Mesendoderm (in vitro differentiated cells): ENCODE data around the gene ELOB.

Experiments used
- DNase-seq: peaks from one replicate; pipeline ENCODE4 v3.0.0; 2013
- H2AK5ac ChIP-seq: 2 replicates; pipeline ENCODE4 v1.6.1; 2013; ENCODE audit warnings: low read length, inconsistent platforms
- H2BK120ac ChIP-seq: 2 replicates; pipeline ENCODE4 v1.6.1; 2013; ENCODE audit warnings: low read depth, mild to moderate bottlenecking, low read length, moderate library complexity, mixed read lengths
- H2BK15ac ChIP-seq: replicated peaks from 2 replicates; pipeline ENCODE4 v1.6.1; 2013; ENCODE audit warnings: low read depth, mild to moderate bottlenecking, moderate library complexity
- H2BK5ac ChIP-seq: 2 replicates; pipeline ENCODE4 v1.6.1; 2013; ENCODE audit warnings: low read length, inconsistent platforms
- H3K18ac ChIP-seq: 2 replicates; pipeline ENCODE4 v1.6.1; 2013; ENCODE audit warnings: mild to moderate bottlenecking, low read length, mixed read lengths
- H3K23ac ChIP-seq: one replicate; pipeline ENCODE4 v1.6.1; 2013; ENCODE audit warnings: low read length
- H3K27ac ChIP-seq: 2 replicates; pipeline ENCODE4 v1.5.1; 2013; ENCODE audit warnings: low read depth, mild to moderate bottlenecking, inconsistent platforms, low read length, moderate library complexity
- H3K27me3 ChIP-seq: 2 replicates; pipeline ENCODE4 v1.6.1; 2013; ENCODE audit warnings: low read length, control low read depth, mild to moderate bottlenecking, inconsistent platforms; ENCODE audit not compliant: insufficient read depth, poor library complexity
- H3K36me3 ChIP-seq: 2 replicates; pipeline ENCODE4 v1.6.1; 2013; ENCODE audit warnings: low read length, inconsistent platforms; ENCODE audit not compliant: control insufficient read depth, insufficient read depth
- H3K4ac ChIP-seq: one replicate; pipeline ENCODE4 v1.6.1; 2013; ENCODE audit warnings: low read depth, mild to moderate bottlenecking, low read length, moderate library complexity
- H3K4me1 ChIP-seq: 2 replicates; pipeline ENCODE4 v1.6.1; 2013; ENCODE audit warnings: low read depth, low read length, inconsistent platforms; ENCODE audit not compliant: control insufficient read depth
- H3K4me2 ChIP-seq: 2 replicates; pipeline ENCODE4 v1.6.1; 2013; ENCODE audit warnings: low read length
- H3K4me3 ChIP-seq: 2 replicates; pipeline ENCODE4 v1.5.1; 2013; ENCODE audit warnings: mild to moderate bottlenecking, low read length
- H3K56ac ChIP-seq: one replicate; pipeline ENCODE4 v1.6.1; 2013; ENCODE audit warnings: low read length
- H3K79me1 ChIP-seq: 2 replicates; pipeline ENCODE4 v1.6.1; 2013; ENCODE audit warnings: low read length, inconsistent platforms
- H3K79me2 ChIP-seq: 2 replicates; pipeline ENCODE4 v1.6.1; 2013; ENCODE audit warnings: mild to moderate bottlenecking, low read length; ENCODE audit not compliant: control insufficient read depth, insufficient read depth
- H3K9ac ChIP-seq: 2 replicates; pipeline ENCODE4 v1.6.1; 2013; ENCODE audit warnings: low read length, inconsistent platforms
- H4K5ac ChIP-seq: one replicate; pipeline ENCODE4 v1.6.1; 2013; ENCODE audit warnings: low read length
- H4K8ac ChIP-seq: one replicate; pipeline ENCODE4 v1.6.1; 2013; ENCODE audit warnings: low read depth, mild to moderate bottlenecking, control low read depth, low read length, moderate library complexity
- WGBS: extraction: QIAGEN DNeasy Blood & Tissue Kit; methylation state at CpG from one replicate; pipeline ENCODE4 v1.1.7; 2013; ENCODE audit warnings: low lambda C conversion rate, missing lambda C conversion rate; ENCODE audit not compliant: insufficient coverage; ENCODE audit errors: extremely low coverage; 5-methylcytosine and 5-hydroxymethylcytosine counted together

The ELOB gene

DNA sequence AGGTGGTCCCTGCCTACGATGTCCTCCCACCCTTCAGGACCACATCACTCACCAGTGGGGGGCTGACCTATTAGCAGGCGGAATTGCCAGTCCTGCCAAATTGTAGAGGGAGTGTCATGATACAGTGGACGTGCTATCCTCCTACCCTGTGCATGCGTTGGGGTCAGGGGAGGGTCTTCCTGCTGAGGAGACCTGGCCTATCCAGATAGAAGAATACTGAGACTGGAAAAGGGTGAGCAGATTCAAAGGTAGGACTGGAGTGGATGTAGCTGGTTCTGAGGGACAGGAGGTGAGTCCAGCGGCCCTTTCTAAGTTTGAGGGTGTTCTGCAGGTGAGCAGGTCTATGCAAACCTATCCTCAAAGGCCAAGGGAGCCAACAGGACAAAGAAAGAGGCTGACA is 29.2 kb upstream of the ELOB start:
- no peak overlapping the region for H2BK120ac ChIP-seq

DNA sequence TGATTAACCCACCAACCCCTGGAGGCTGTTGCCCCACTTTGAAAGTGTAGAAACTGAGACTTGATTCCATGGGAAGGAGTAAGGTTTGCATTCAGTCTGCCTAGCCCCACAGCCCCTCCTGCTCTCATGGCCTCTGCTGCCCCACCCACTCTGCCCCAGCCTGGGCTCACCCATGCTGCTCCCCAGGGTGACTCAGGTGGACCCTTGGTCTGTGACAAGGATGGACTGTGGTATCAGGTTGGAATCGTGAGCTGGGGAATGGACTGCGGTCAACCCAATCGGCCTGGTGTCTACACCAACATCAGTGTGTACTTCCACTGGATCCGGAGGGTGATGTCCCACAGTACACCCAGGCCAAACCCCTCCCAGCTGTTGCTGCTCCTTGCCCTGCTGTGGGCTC is 27.6 kb upstream of the ELOB start:
- Histone ChIP-seq H2BK5ac (no peak overlapping the region), H3K18ac (no peak overlapping the region), H3K23ac (no peak overlapping the region), H4K8ac (no peak overlapping the region), H3K4me1 (no peaks in the 10 kb centered on the region), H3K79me1 (no peaks in the 10 kb centered on the region), H4K5ac (no peak overlapping the region), H3K4ac (no peak overlapping the region), H2AK5ac (no peak overlapping the region), H3K79me2 (no peaks in the 10 kb centered on the region), H3K9ac (no peak overlapping the region), H3K56ac (no peak overlapping the region), H3K4me2 (no peak overlapping the region), H3K27me3 (no peaks in the 10 kb centered on the region), H2BK120ac (no peak overlapping the region), H3K4me3 (no peak overlapping the region), H3K27ac (no peak overlapping the region), H3K36me3 (no peaks in the 10 kb centered on the region), H2BK15ac (no peak overlapping the region)
- no peak for DNase-seq
- WGBS = no CpG with 5 or more reads among the region's 4 CpGs

More for the DNA sequence above, 29.2 kb upstream of the ELOB start:
- no peak overlapping the region for H4K8ac ChIP-seq
- no peak overlapping the region for H3K4ac ChIP-seq
- no peak overlapping the region for H2BK5ac ChIP-seq
- no peak overlapping the region for H3K56ac ChIP-seq
- H3K18ac ChIP-seq = no peak overlapping the region
- WGBS = no CpG with 5 or more reads among the region's 5 CpGs
- no peak overlapping the region for H3K27ac ChIP-seq
- H3K9ac ChIP-seq = no peak overlapping the region
- H3K4me3 ChIP-seq = no peak overlapping the region
- no peaks in the 10 kb centered on the region for H3K36me3 ChIP-seq
- H3K27me3 ChIP-seq = no peaks in the 10 kb centered on the region
- no peaks in the 10 kb centered on the region for H3K79me2 ChIP-seq
- no peak overlapping the region for H2AK5ac ChIP-seq
- no peak for DNase-seq
- no peaks in the 10 kb centered on the region for H3K79me1 ChIP-seq
- H4K5ac ChIP-seq = no peak overlapping the region
- H3K4me1 ChIP-seq = no peaks in the 10 kb centered on the region
- H3K23ac ChIP-seq = no peak overlapping the region
- H2BK15ac ChIP-seq = no peak overlapping the region
- no peak overlapping the region for H3K4me2 ChIP-seq

DNA sequence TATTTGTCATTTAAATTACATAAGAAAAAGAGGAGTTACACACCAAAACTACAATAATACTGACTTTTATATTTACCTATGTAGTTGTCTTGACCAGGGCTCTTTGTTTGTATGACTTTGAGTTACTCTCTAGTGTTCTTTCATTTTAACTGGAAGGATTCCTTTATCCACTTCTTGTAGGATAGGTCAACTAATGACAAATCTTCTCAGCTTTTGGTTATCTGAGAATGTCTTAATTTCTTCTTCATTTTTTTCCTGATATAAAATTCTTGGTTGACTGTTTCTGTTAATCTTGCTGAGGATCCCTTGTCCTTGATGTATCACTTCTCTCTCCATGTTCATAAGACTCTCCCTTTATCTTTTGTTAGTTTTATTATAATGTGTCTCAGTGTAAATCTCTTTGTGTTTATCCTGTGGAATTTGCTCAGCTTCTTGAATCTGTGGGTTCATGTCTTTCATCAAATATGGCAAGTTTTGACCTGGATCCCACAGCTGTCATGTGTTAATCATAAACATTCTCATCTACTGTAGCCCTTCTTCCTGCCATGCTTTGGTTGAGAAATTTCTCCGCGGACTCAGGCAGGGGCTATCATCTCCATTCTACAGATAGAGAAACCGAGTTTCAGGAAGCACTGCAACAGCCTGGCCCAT is 26.6 kb upstream of the ELOB start:
- no peak overlapping the region for H3K4ac ChIP-seq
- H3K36me3 ChIP-seq = no peaks in the 10 kb centered on the region
- no peak overlapping the region for H2BK5ac ChIP-seq
- H3K4me3 ChIP-seq = no peak overlapping the region
- H4K8ac ChIP-seq = no peak overlapping the region
- H3K79me1 ChIP-seq = no peaks in the 10 kb centered on the region
- no peaks in the 10 kb centered on the region for H3K4me1 ChIP-seq
- no peak overlapping the region for H2BK120ac ChIP-seq
- no peaks in the 10 kb centered on the region for H3K27me3 ChIP-seq
- no peak overlapping the region for H2AK5ac ChIP-seq
- no peak overlapping the region for H3K27ac ChIP-seq
- no peaks in the 10 kb centered on the region for H3K79me2 ChIP-seq
- H3K23ac ChIP-seq = no peak overlapping the region
- no peak overlapping the region for H3K18ac ChIP-seq
- H3K9ac ChIP-seq = no peak overlapping the region
- no peak overlapping the region for H3K56ac ChIP-seq
- no peak overlapping the region for H2BK15ac ChIP-seq
- no peak overlapping the region for H3K4me2 ChIP-seq
- WGBS = no CpG with 5 or more reads among the region's 3 CpGs
- no peak overlapping the region for H4K5ac ChIP-seq
- DNase-seq = no peak

DNA sequence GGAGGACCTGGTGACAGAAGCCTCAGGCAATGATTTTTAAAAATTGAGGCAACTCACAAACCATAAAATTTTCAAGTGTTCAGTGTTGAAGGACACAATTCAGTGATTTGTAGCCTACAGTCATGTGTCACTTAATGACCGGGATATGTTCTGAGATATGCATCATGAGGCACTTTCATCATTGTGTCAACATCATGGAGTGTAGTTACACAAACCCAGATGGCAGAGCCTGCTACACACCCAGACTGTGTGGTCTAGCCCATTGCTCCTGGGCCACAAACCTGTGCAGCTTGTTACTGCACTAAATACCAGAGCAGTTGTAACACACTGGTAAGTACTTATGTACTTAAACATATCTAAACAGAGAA is 22.8 kb upstream of the ELOB start:
- Histone ChIP-seq H4K5ac (no peak overlapping the region), H3K79me2 (no peaks in the 10 kb centered on the region), H3K27ac (no peak overlapping the region), H2AK5ac (no peak overlapping the region), H3K36me3 (no peaks in the 10 kb centered on the region), H3K56ac (no peak overlapping the region), H2BK15ac (no peak overlapping the region), H3K4me1 (no peaks in the 10 kb centered on the region), H3K79me1 (no peaks in the 10 kb centered on the region), H2BK5ac (no peak overlapping the region), H2BK120ac (no peak overlapping the region), H3K23ac (no peak overlapping the region), H3K4ac (no peak overlapping the region), H3K4me2 (no peak overlapping the region), H3K18ac (no peak overlapping the region), H3K4me3 (no peak overlapping the region), H4K8ac (no peak overlapping the region), H3K27me3 (no peaks in the 10 kb centered on the region), H3K9ac (no peak overlapping the region)
- WGBS = no CpG with 5 or more reads among the region's 1 CpG
- no peak for DNase-seq

DNA sequence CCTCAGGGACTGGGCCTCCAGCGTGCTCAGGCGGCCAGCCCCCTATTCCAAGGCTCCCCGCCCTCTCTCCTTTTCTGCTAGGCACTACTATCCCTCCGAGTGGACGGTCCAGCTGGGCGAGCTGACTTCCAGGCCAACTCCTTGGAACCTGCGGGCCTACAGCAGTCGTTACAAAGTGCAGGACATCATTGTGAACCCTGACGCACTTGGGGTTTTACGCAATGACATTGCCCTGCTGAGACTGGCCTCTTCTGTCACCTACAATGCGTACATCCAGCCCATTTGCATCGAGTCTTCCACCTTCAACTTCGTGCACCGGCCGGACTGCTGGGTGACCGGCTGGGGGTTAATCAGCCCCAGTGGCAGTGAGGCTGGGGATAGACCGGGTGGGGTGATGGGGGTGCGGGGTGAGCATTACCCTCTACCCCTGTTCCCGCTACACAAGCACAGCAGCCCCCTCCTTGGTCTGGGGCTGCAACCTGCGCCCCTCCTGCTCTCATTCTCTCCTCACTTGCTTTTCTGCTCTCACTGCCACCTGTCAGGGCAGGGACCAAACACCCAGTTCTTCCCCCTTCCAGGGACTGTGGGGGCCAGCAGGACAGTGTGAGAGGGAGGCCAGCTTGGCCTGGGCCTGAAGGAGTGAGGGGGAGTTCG is 22.3 kb upstream of the ELOB start:
- no peak overlapping the region for H2BK120ac ChIP-seq
- no peak overlapping the region for H3K56ac ChIP-seq
- H3K79me1 ChIP-seq = no peaks in the 10 kb centered on the region
- no peak overlapping the region for H3K4ac ChIP-seq
- no peaks in the 10 kb centered on the region for H3K27me3 ChIP-seq
- no peak overlapping the region for H3K4me3 ChIP-seq
- no peaks in the 10 kb centered on the region for H3K4me1 ChIP-seq
- no peak overlapping the region for H3K23ac ChIP-seq
- no peaks in the 10 kb centered on the region for H3K36me3 ChIP-seq
- no peak overlapping the region for H3K9ac ChIP-seq
- H3K27ac ChIP-seq = no peak overlapping the region
- DNase-seq = no peak
- no peak overlapping the region for H2BK5ac ChIP-seq
- no CpG with 5 or more reads among the region's 21 CpGs for WGBS
- no peak overlapping the region for H3K18ac ChIP-seq
- H3K79me2 ChIP-seq = no peaks in the 10 kb centered on the region
- no peak overlapping the region for H3K4me2 ChIP-seq
- no peak overlapping the region for H2BK15ac ChIP-seq
- no peak overlapping the region for H2AK5ac ChIP-seq
- H4K5ac ChIP-seq = no peak overlapping the region
- H4K8ac ChIP-seq = no peak overlapping the region

DNA sequence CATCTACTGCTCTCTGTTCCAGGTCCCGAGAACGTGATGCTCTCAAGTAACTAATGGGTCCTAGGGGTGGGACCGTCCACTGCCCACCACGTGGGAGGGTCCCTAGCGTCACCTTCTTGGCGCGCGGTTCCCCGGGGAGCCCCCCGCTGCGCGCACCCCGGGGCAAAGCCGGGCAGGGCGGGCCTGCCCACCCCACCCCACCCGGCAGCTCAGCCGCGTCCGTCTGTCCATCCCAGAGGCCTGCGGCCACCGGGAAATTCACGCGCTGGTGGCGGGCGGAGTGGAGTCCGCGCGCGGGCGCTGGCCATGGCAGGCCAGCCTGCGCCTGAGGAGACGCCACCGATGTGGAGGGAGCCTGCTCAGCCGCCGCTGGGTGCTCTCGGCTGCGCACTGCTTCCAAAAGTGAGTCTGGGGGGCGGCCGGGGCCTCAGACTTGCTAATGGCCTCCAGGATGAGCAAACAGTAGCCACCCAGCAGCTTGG is 21.7 kb upstream of the ELOB start:
- no peak overlapping the region for H3K4me3 ChIP-seq
- H3K56ac ChIP-seq = no peak overlapping the region
- no peak overlapping the region for H2BK5ac ChIP-seq
- no peaks in the 10 kb centered on the region for H3K4me1 ChIP-seq
- H2AK5ac ChIP-seq = no peak overlapping the region
- H3K79me2 ChIP-seq = no peaks in the 10 kb centered on the region
- H2BK120ac ChIP-seq = no peak overlapping the region
- WGBS = no CpG with 5 or more reads among the region's 39 CpGs
- no peak overlapping the region for H2BK15ac ChIP-seq
- no peak overlapping the region for H3K27ac ChIP-seq
- no peaks in the 10 kb centered on the region for H3K27me3 ChIP-seq
- H3K36me3 ChIP-seq = no peaks in the 10 kb centered on the region
- no peak overlapping the region for H3K4me2 ChIP-seq
- H3K9ac ChIP-seq = no peak overlapping the region
- H3K4ac ChIP-seq = no peak overlapping the region
- H3K18ac ChIP-seq = no peak overlapping the region
- no peak overlapping the region for H4K8ac ChIP-seq
- no peak overlapping the region for H3K23ac ChIP-seq
- H3K79me1 ChIP-seq = no peaks in the 10 kb centered on the region
- no peak for DNase-seq
- H4K5ac ChIP-seq = no peak overlapping the region
